GM21825 (cell line): Measurements from ENCODE around the gene GRIPAP1.

Source experiments
- ATAC-seq: cut with Tn5 transposase; IDR thresholded peaks from one replicate; pipeline ENCODE4 v1.9.1; 2021; ENCODE audit warnings: mild to moderate bottlenecking, moderate library complexity; ENCODE audit not compliant: unreplicated experiment

The GRIPAP1 gene

DNA sequence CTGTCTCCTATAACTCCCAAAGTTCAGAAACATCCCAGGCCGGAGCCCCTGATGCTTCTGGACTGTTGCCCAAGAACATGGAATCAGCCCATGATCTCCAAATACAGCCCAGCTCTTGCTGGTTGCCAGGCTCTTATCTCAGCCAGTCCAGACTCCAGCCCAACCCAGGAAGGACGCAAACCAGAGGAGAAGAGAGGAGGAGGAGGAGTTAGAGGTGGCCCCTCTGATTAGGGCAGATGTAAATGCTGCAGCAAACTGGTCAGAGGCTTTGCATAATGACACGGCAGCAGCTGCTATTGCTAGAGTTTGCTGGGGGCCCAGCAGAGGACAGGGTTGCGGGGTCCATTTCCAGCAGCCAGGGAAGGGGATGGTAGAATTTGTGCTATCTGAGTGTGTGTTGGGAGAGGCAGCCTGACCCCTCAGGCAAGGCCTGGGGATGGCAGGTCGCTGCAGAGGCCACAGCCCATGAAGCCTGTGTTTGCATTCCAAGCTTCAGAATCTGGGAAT lies 40.4 kb downstream of the GRIPAP1 start:
- ATAC-seq: no peak

DNA sequence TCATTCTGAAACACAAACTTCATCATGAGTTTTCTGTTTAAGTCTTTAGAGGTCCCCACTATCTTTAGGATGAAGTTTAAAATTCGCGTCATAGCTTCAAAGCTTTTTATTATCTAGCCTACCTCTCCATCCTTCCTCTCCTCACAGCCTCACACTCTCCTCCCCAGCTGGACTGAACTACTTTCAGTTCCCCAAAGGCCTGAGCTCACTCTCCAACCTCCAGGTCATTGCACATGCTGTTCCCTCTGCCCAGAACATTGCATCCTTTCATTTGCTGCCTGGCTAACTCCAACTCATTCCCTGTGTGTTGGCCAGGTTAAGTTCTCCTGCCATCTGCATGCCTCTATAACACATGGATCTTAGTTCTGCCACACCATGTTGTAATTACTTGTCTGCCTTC lies 41.8 kb downstream of the GRIPAP1 start:
- ATAC-seq: no peak

DNA sequence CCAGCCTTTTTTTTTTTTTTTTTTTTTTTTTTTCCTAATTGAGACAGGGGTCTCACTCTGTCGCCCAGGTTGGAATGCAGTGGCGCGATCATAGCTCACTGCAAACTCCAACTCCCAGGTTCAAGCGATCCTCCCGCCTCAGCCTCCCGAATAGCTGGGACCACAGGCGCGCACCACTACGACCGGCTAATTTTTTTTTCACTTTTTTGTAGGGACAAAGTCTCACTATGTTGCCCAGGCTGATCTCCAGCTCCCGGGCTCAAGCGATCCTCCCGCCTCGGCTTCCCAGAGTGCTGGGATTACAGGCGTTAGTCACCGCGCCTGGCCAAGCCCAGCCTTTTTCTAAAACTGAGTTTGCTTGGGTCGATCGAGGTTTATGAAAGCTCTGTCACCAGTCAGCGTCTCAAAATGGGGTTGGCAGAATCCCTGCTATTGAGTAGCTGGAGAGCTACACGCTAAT lies 43.4 kb downstream of the GRIPAP1 start:
- no peak for ATAC-seq

DNA sequence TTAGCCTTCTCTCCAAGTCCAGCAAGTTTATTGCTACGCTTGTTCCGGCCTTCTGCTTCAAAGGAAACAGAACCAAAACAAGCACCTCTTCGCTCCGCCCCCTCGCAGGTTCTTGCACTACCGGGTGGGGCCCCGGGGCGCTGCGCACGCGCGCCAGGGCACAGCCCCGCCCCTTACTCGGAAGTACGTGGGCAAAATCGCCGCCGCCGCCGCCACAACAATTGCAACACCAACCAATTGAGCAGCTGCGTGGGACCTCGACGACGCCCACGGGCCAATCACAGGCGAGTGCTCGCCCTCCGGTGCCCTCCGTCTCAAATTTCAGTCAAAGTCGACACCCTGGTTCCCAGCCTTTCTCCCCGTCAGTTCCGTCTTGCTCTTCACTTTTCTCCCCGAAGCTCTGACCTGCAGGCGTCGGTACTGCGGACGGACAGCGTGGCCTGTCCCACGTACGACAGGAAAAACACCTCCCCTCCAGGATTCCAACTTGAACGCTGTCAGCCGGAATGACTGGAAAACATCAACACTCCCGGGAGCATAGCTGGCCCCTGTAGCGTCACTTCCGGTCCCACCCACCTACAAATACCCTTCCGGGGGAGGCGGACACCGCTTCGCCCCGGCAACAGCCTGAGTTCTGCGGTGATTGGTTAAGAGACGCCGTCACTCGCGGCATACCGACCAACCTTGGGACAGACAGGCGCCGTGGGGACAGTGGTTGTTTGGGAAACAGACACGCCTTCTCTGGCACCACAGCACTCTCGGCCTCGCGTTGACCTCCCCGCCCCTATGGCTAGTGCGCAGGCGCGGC lies 44.0 kb downstream of the GRIPAP1 start:
- ATAC-seq: peak; percentile 83

DNA sequence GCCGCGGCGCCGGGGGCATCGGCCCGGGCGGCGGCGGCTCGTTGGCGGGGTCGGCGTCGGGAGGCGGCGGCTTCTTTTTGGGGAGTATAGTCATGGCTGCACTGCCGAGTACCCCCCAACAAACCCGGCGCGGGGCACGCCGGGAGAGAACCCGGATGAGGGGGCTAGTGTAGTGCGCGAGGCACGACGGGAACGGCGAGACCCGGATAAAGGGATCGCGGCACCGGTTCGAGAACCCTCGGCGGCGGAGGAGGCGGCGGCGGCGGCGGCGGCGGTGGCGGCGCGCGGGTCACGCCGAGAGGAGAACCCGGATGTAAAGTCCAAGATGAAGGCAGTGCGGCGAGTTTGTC lies 44.6 kb downstream of the GRIPAP1 start, which contains the start of gene OTUD5:
OTUD5 (minus strand) TSS at position 131 of the 350 bp plus-strand sequence; CDS start at position 94, 37 bp downstream.
- ATAC-seq: peak; percentile 32

DNA sequence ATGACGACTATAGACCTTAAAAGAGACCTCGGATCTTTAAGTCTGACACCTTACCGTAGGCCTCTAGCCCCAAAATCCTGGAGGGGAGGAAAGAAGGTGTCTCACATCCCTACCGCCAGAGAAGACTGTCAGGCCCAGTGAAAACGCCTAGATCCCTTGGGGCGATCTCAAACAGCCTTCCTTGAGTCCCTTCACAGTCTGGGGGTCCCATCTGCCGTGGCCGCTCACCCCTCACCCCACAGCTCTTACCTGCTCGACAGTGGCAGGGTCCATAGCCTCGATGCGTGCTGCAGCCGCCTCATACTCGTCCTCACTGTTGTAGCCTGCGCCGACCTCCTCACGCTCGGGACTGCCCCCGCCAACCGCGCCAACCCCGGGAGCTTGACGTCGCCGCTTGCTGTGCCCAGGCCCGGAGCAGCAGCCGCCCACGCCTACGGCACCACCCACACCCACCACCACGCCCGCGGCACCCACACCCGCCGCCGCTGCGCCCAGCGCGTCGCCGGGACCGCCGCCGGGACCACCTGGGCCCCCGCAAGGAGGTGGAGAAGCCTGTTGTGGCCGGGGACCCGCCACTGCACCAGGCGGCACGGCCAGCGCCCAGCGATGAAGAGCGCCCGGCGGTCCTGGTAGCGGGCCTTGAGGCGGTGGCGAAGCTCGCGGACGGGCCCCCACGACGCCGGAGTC lies 45.2 kb downstream of the GRIPAP1 start:
- ATAC-seq: no peak

DNA sequence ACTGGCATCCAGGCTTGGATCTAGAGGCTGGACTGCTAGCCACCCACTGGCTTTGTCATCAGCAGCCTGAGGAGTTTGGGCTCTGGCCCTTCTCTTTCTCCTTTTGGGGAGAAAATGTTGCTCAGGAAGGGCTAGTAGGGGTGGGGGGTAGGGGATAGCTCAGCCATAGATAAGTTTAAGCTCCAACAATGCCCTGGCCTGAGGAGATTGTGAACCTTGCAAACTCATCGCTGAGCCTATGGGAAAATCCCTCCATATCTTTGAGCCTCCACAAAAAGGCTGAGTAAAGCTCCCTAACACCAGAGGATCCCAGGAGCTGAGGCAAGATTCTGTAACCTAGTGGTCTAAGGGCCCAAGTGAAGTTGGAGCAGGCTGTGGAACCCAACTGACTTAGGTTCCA lies 53.5 kb downstream of the GRIPAP1 start:
- ATAC-seq: no peak

DNA sequence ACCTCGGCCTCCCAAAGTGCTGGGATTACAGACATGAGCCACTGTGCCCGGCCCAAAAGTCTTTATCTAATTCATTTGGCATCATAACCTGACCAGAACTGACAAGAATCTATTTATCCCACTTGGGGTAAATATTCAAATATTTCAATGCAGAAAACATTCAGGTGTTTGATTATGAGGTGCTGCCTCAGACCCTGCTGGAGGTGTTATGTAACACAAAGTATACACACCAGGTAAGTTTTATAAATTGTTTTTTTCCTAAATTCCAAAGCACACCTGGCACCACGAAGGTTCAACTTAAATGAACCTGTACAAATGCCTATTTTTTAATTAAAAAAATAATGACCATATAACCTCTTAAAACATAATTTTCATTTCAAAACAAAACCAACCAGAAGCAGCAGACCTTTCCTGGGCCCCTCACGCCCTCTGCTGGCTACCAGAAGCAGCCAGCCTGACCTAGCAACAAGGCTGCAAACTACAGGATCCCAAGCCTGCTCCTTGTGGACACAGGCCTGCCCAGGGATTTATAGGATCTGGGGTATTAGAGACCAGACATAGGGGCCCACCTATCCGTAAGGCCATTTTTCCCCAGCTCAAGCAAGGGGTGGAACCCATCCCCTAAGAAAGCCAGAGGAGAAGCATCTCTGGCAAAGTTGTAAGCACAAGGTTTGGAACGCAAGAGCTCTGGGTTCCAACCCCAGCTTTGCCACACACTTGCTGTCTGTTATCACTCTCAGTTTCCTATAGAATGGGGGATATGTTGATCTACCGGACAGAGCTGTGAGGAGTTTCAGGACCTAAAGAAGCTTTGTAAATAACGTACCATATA lies 56.3 kb downstream of the GRIPAP1 start:
- ATAC-seq: no peak

DNA sequence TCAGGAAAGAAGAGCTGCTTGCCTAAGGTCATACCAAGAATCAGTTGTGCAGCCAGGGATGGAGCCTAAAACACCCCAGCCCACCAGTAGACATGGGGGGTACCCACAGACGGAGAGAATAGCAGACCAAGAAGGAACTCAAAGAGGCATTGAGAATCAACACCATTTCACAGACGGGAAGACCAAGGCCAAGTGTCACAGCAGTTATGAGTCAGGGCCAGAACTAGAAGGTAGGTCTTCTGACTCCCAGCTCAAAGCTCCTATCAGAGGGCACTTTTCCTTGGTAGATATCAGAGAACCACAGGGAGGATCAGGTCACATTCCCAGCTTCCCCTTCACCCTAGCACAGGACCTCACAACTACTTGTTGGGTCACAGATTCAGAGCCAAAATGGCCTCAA lies 59.2 kb downstream of the GRIPAP1 start:
- ATAC-seq: no peak

DNA sequence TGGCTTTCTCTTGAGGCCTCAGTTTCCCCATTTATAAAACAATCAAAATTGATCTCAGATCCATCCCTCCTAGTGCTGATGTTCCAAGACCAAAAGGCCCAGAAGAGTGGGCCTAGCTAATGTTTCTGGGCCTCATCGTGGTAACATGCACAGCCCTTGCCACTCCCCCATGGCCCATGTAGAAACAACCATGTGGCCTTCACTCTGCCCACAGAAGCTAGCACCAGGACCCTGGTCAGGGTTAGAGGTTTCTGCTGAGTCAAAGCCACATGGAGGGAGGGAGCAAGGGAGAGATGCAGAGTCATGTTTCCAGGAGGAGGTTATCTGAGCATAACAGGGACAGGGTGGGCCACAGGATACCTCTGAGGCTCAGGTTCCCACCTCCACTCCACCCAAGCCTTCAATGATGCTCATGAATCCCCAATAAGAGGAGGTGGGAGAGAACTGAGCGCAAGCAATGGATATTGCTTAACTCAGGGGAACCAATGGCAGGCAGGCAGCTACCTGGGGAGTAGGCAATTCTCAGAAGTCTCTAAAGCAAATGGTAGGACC lies 61.6 kb downstream of the GRIPAP1 start:
- ATAC-seq: no peak

DNA sequence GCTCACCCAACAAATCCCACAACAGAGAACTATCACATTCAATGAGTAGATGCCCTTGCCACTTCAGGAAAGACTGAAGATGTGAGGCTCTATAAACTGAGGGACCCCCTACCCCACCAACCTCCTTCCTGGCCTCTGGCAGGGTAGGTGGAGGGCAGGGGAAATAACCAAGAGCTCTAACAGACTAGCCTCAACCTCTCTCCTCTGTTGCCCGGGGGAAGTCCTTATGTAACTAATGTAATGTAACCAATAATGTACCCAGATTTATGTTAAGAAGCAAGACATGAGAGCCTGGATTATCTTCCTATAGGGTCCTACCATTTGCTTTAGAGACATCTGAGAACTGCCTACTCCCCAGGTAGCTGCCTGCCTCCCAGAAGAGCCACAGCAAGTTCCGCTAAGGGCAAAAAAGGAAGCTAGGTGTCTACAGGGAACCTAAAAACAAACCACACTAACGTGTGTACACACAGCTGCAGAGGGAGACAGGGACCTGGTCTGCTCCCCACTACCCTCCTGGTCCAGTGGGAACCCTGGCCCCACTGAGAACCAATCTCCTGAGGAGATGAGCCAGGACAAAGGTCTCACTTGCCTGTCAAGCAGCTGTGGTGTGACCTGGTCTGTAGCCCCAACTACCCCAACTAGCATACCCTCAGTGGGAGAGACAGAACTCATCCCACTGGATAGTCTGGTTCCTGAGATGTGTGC lies 62.4 kb downstream of the GRIPAP1 start:
- no peak for ATAC-seq

DNA sequence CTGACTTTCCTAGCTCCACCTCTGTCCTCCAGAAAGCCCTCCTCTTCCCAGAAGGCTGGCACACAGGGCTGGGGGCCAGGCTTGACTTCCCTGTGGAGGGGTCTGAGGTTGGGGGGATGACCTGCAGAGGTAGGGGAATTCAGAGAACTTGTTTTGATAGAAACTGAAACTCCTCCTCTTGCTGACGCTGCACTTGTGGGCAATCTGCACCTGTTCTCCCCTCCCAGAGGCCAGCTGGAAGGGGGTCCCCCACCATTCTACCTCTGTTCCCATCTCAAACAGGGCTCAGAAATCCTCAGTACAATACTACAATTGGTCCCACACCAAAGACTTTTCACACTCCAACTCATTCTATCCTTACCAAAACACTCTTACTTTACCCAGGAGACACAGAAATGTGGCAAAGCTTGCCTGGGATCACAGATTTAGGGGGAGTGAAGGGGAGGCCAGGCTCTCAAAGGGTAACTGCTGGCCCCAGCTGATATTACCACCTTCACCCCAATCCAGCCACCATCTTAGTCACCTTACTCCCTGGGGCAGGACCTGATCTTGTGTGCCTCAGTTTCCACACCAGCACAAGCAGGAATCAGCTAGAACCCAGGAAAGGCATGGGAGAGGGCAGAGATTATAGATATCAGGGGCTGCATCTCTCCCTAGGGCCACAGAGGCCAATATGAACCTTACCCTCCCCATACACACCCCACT lies 63.2 kb downstream of the GRIPAP1 start:
- ATAC-seq: peak; percentile 51

DNA sequence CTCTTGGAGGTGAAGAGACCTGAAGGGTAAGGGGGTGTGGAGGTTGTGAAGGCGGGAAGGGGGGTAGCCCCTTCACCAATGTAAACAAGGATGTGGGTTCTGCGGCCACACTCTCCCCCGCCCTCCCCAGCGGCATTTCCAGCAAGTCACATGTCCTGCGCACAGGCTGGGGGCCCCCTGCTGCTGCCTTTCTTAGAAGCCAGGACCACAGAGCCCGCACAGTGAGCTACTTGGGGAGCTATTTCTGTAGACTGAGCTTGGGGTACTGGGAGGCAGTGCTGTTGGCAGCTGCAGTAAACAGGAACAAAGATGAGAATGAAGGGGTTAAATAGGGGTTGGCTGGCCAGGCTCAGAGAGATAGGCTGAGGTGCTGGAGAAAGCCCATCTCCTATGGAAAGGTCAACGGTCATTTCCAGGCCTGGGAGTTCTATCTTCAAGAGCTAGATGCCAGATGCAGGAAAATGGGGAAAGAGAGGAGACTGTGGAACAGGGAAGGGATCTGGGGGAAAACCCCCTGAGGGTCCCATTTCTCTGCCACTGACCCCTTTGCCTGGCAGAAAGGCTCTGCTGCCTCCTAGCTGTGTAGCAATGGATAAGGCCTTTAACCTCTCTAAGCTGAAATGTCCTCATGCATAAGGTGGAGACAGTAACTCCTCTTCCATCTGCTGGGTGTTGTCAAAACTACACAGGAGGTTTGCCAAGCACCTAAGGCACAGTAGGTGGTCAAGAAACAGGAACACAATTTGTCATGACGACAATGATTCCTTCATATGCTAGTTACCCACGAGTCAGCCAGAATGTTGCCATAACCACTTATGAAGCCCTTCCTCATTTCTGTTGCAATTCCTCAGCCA lies 64.8 kb downstream of the GRIPAP1 start:
- ATAC-seq: peak; percentile 51

DNA sequence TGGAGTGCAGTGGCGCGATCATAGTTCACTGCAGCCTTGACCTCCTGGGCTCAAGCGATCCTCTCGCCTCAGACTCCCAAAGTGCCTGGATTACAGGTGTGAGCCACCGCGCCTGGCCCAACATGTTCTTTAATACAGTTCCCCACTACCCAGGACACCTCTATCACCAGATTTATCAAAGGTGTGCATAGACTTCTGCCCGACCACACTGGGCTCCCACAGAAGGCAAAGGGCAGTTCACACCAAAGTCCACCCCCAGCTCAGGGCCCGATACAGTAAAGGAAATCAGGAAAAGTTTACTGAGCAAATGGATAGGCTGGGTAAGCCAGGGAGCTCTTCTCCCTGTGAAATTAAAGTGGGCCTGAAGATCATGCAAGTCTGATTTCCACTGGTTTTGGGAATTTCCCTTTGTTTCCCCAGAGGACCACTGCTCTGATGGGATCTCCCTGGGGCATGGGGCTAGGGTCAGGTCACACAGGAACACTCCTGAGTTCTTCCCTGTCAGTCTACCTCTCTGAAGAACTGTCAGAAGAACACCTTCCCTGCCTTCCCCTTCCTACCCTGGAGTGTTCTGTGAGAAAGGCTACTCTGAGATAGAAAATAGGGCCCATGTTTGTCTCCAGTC lies 65.5 kb downstream of the GRIPAP1 start:
- ATAC-seq: peak; percentile 2

DNA sequence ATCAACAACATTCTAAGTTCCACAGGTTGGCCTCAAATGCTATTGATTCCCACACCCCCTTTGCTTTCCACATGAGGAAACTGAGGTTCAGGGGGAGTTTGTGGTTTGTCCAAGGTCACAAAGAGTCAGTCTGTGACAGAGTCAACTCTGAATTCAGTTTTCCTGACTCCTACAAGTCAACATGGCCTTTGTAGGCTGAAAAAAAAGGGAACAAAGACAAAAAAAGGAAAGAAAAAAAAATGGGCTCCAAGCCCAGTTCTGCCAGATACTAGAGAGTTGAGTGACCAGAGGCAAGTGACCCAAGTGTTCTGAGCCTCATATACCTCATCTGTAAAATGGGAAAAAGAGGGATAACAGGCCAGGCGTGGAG lies 66.8 kb downstream of the GRIPAP1 start:
- ATAC-seq: no peak

DNA sequence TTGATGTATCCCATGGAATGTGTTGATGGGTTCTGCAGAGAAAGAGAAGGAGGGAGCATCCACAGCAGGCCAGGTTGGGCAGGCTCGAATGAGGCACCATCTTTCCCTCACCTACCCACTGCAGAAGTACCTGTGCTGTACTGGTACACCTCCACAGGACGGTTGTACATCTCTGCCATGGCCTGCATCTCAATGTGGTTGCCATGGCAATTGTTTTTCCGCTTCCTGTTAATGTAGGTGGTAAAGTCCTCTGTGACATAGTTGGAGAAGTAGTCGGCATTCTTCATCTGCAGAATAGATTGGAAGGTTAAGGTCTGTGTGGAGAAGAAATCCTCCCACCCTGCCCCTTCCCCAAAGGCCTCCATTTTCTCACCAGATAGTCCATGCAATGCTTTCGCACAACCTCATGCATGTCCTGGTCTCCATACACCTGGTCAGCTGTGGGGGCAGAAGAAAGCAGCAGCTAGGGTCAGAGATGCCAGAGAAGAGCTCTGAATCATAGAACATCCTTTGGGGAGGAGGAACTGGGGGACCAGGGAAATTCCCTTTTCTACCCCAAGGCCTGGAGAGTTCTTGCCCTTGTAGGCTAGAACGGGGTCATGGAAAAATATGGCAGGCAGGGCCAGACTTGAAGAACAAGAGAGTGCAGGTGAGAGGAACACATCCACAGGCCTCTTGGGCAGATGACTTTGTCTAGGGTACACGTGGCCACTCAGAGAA lies 67.3 kb downstream of the GRIPAP1 start:
- ATAC-seq: no peak

DNA sequence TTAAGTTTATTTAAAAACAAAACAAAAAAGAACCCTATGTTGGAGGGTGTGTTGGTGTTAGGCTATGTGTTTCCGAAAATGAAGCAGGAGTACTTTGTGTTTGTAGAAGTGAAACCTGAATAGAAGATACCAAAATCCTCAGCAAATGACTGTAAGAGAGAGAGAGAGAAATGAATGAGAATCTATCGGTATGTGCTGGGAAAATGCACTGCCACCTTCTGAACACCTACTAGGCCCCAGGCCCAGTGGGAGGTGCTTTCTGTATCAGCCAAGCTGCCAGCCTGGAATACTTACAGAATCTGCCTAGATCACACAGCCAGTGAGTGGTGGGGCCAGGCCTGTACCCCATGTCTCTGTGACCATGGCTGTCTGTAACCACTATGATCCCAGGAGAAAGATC lies 68.3 kb downstream of the GRIPAP1 start:
- no peak for ATAC-seq
